ENCODE results near the gene RIT2.

RIT2 gene

DNA sequence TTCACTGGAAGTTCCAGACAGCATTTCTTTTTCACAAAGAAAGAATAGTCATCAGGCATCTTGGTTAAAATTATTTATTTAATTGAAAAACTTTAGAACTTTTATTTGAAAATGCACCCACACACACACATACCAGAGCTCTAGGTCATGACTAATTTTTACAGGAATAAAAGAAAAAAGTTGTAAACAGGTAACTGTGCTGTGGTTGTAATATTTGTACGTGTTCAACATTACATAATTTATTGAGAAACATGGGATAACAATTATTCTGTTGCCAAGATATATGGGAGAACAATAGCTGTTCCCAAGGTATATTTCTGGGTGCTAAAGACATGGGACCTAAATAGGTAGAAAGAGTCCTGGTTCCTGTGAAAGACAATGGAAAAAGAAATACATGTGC is 104.9 kb downstream of the RIT2 start:
- TF ChIP-seq ZNF274 (IDR thresholded peaks at IDR 0.05; ENCODE audit: low read depth, low read length), result no peak

DNA sequence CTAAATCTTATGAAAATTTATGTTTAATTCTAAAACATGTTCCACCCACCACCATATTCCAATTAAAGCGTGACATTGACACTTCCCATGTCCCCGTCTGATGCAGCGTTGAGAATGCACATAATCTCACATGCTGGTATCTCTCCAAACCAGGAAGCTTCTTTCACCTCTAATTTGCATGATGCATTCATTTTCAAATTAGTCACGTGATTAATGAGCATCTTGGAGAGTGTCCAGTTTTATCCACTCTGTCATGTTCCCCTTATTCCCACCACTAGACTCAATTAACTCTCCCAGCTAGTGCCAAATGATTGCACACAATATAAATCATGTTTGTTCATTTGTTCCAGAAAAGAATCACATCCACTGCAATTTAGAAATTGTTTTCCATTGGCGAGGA is 105.8 kb downstream of the RIT2 start:
- TF ChIP-seq ZNF274 (IDR thresholded peaks at IDR 0.05; ENCODE audit: low read depth, low read length), result no peak
- no peak overlapping the region for H3K4me3 ChIP-seq (ENCODE audit: low read length)

More for the DNA sequence above, 104.9 kb downstream of the RIT2 start:
- no peak overlapping the region for H3K4me3 ChIP-seq (ENCODE audit: low read length)

DNA sequence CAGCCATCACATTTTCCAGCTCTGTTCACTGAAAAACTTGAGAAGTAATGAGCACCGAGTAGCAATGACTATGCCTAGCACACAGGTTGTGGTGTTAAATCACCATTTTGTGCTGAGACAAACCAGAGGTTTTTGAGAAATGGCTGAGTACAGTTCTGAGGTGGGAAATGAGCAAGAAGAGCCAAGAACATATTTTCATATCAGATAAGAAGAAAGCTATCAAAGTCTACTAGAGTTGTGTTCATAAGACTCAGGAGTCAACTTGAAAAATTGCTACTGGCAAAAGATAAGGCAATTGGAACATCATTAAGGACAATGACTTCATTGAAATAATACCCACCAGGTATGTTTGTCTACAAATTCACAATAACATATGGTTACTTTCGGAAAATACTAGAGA is 108.1 kb downstream of the RIT2 start:
- no peak for TF ChIP-seq ZNF274 (IDR thresholded peaks at IDR 0.05; ENCODE audit: low read depth, low read length)
- no peak overlapping the region for H3K4me3 ChIP-seq (ENCODE audit: low read length)

DNA sequence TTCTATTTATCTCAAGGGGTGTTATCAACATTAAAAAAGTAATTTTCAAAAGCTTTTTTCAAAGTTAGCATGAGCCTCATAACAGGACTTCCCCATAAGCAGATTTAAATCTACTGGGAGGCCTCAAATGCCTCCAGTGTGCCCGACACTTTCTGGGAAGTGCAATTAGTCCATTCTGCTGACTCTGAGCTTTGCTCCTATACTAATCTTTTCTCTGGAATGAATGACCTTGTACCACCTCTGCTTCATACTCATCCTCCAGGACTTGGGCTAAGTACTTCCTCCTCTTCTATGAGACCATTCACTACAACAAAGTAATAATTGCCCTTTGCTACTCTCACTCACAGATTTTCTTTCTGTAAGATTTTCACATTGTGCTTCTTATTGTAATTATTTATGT is 111.1 kb downstream of the RIT2 start:
- TF ChIP-seq ZNF274 (IDR thresholded peaks at IDR 0.05; ENCODE audit: low read depth, low read length), result no peak
- H3K4me3 ChIP-seq (ENCODE audit: low read length), result no peak overlapping the region

DNA sequence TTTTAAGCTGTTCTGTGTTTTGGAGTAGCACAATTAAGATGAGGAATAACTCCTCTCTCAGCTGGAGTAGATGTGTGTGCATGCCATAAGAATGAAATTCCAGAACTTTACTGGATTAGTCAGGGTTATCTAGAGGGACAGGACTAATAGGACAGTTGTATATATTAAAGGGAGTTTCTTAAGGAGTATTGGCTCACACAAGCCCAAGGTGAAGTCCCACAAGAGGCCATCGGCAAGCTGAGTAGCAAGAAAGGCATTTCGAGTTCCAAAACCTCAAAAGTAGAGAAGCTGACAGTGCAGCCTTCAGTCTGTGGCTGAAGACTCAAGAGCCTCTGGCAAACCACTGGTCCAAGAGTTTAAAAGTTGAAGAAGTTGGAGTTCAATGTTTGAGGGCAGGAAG is 113.7 kb downstream of the RIT2 start:
- TF ChIP-seq ZNF274 (IDR thresholded peaks at IDR 0.05; ENCODE audit: low read depth, low read length), result no peak
- H3K4me3 ChIP-seq (ENCODE audit: low read length), result no peak overlapping the region

DNA sequence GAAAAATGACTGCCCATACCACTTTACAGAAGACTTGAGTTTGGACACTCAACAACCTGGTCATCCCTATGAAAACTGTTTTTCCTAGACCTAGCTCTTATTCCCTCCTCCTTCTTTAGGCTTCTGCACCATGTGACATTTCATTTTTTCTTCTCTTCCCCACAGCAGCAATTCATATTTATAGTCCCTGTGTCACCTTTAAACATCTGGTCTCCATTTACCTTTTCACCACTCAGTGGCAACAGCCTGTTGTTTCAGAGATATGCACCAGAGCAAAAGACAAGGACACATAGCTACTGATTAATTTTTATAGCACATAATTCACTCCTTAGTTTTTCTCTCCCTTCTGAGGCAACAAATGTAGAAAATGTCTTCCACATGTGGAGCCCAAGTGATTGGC is 118.7 kb downstream of the RIT2 start:
- TF ChIP-seq ZNF274 (IDR thresholded peaks at IDR 0.05; ENCODE audit: low read depth, low read length), result no peak
- H3K4me3 ChIP-seq (ENCODE audit: low read length), result no peak overlapping the region

DNA sequence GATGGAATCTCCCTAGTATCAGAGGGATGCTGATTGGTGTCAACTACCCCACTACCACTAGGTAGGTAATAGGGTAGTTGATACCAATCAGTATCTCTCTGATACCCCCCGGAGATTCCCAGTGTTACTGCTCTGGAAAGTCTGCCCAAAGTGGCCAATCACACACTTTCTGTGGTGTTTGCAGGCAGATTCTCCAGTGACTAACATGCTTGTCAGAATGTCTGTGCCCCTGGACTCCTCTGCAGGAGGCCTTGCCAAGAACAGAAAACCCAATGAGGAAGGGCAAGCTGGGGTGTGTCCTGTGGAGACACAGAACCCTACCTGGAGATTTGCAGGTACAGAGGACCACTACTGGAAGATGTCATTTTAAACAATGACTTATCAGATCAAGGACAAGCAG is 135.1 kb downstream of the RIT2 start:
- no peak for TF ChIP-seq ZNF274 (IDR thresholded peaks at IDR 0.05; ENCODE audit: low read depth, low read length)
- no peak overlapping the region for H3K4me3 ChIP-seq (ENCODE audit: low read length)

DNA sequence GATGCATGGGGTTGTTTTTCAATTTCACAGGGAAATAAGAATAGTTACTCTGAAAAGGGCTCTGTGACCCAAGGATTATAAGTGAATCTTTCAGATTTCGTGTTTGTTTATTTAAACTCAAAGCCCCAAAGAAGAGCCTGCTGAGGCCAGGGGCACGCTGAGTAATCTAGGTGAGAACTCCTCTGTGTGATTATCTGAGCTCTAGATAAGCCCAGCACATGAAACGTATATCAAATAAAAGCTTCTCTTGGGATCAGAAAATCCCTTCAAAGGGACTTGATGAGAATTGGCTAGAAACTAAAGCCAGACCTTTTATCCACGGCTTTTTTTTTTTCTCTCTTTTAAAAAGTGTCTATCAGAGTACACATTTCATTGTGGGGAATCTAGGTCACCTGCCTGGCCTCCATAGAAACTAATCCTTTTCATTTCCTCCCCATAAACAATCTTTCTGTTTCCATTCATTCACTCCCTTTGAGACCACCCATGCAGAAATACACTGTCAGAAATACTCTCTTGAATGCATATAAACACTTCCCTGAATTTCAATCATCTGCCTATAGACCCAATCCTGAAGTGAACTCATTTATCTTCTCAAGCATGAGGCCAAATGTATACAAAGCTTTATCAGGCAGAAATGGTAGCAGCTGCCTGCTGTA is 137.4 kb downstream of the RIT2 start:
- H3K4me3 ChIP-seq (ENCODE audit: low read length), result no peak overlapping the region
- TF ChIP-seq ZNF274 (IDR thresholded peaks at IDR 0.05; ENCODE audit: low read depth, low read length), result no peak

DNA sequence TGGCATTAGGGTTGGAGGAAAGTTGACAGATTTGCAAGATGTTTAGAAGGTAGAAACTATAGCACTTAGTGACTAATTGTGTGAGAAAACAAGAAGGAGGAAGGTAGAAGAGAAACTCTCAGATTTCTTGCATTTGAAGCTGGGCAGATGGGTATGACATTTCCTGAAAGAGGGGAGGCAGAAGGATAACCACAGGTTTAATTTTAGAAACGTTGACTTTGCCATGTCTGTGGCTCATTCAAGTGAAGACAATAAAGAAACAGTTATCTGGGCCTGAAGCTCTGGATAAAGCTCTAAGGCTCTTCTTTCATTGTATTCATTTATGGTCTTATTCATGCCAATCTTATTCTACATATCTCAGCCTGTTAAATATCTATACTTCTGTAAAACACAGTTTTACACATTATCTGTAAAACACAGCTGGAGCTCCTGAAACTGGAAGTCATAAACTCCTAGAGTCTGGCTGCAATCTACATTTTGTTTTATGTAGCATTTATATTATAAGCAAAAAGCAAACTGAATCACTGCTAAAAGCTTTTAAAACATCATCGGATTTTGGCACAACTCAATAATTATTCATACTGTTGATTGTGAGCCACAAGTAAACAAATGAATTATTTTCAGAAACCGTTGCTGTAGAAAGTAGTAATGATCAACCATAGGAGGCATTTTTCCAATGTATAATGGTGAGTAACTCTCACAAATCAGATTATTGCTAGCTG is 138.5 kb downstream of the RIT2 start:
- H3K4me3 ChIP-seq (ENCODE audit: low read length), result no peak overlapping the region
- no peak for TF ChIP-seq ZNF274 (IDR thresholded peaks at IDR 0.05; ENCODE audit: low read depth, low read length)

DNA sequence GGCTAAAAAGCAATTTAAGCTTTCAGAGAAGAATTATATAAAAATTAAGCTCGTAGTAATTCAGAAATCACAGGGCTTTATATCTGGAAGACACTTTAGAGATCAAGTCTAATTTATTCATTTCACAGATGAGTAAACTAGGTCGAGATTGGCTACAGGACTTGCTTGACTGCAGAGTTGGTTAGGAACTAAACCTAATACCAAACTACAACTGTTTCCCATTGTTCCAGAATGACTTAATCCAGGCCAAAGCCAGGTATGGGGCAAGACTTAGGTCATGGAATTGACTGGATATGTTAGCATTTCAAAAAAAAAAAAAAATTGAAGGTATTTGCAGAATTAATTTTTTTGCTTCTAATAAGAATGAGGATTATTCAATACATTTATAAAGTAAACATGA is 146.1 kb downstream of the RIT2 start:
- TF ChIP-seq ZNF274 (IDR thresholded peaks at IDR 0.05; ENCODE audit: low read depth, low read length), result no peak
- H3K4me3 ChIP-seq (ENCODE audit: low read length), result no peak overlapping the region

DNA sequence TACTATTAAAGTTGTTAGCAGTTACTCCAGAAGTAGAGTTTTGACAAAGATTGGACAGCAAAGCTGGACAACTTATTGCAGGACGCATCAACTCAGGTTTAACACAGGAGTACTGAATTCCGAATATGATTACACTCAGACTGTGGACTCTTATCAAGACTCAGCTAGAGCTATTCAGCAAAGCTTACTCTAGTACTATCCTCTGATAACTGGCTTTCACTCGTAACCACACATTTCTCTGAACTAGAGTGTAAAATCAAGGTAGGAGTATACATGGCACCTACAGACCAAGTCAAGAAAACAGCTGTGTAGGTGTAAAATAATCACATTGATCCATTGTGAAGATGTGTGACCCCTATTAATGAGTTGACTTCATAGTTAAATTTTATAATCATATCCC is 154.2 kb downstream of the RIT2 start:
- H3K4me3 ChIP-seq (ENCODE audit: low read length), result no peak overlapping the region
- no peak for TF ChIP-seq ZNF274 (IDR thresholded peaks at IDR 0.05; ENCODE audit: low read depth, low read length)

DNA sequence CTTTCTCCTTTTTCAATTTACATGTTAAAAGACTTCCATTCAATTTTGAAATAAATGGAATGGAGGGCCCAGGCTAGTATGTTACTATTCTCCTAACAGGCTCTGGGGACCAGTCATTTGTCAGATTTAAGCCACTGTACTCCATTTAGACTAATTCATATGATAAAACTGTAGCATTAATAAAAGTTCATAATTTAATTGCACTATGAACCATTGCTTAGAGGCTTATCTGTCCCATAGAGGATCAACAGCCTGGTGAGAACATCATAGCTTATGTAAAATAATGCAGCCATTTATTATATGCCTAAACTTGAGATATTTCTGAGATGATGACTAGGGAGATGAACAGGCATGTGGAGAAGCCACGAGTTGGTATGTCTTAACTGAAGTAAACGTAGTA is 156.0 kb downstream of the RIT2 start:
- no peak for TF ChIP-seq ZNF274 (IDR thresholded peaks at IDR 0.05; ENCODE audit: low read depth, low read length)

DNA sequence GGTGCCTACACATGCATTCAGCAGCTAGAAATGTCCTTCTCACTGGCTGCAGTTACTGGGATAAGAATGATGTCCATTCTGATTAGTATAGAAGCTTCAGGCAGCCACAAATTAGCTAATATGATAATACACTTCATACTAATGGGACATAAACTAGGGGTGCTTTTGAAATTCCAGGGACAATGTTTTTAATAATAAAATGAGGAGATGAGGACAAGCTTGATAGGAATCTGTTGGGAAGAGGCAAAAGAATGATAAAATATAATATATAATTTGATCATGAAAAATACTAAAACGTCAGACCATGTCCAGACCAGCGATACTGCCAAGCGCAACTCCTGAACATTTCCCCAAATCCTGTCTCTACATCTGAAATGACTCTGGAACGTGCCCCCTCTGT is 157.1 kb downstream of the RIT2 start:
- H3K4me3 ChIP-seq (ENCODE audit: low read length), result no peak overlapping the region
- no peak for TF ChIP-seq ZNF274 (IDR thresholded peaks at IDR 0.05; ENCODE audit: low read depth, low read length)

More for the DNA sequence above, 156.0 kb downstream of the RIT2 start:
- no peak overlapping the region for H3K4me3 ChIP-seq (ENCODE audit: low read length)

DNA sequence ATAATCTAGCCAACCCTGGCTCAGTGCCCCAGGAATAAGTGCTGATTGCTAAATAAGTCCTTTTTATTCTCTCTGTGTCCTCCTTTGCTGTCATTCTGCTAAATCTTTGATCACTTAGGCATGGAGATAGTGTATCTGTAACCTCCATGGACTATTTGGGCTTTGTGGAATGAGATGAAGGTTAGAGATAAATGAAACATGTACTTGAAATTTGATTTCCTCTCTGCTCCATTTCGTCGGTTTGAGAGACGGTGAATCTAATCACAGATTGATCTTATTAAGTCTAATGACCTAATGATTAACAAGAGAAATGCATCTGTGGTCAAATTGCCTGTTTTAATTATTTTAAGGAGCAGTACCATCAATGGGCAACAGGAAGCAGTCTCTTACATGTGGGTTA is 159.2 kb downstream of the RIT2 start:
- no peak overlapping the region for H3K4me3 ChIP-seq (ENCODE audit: low read length)
- TF ChIP-seq ZNF274 (IDR thresholded peaks at IDR 0.05; ENCODE audit: low read depth, low read length), result no peak

DNA sequence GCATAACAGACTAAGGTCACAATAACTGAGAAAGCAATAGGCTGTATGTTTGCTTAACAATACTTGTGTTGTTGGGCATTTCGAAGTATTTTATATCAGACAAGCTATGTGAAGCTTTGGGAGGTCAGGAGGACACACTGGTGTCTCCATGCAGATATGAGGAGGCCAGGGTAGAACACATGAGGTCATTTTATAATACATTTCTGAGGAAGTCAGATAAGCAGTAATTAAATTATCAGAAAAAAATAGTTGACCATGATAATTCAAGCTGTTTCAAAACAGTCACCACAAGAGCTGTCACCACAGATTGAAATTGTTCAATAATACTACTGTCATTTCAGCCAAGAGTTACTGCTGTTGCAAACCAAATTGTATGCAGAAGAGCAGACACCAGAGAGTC is 160.6 kb downstream of the RIT2 start:
- no peak overlapping the region for H3K4me3 ChIP-seq (ENCODE audit: low read length)
- TF ChIP-seq ZNF274 (IDR thresholded peaks at IDR 0.05; ENCODE audit: low read depth, low read length), result no peak

DNA sequence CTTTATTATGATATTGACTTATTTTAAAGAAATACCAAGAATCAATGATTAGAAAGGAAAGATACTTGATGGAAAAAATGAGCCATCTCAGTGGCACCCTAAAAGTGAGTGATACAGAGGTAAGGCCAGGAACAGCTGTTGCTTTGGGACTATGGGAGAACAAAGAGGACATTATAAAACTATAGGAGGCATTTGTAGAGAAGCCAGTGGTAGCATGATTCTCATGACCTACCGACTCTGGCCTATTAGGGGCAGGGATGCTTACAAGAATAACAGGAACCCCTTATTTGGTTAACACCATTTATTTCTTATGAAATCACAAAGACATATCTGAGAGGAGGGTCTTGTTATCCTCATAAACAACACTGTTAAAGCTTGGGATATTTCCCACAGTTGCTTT is 162.2 kb downstream of the RIT2 start:
- no peak for TF ChIP-seq ZNF274 (IDR thresholded peaks at IDR 0.05; ENCODE audit: low read depth, low read length)
- no peak overlapping the region for H3K4me3 ChIP-seq (ENCODE audit: low read length)
